ENCODE data around the gene URB1. TPM values are rescaled to one million over a fixed set of nuclear protein-coding genes. Genes with fewer than 3 reads are reported as not detected.

Gene URB1
- total RNA-seq, 1 experiment from 2014 or later, result 18.1 TPM

GRCh38 chr21:32377991-32378390, 14.8 kb downstream of the URB1 start:
- H3K27me3 ChIP-seq (ENCODE audit: control insufficient read depth, insufficient read depth, low read length), result no peaks in the 10 kb centered on the region
- DNase-seq (ENCODE audit: low read depth, low spot score), result no peak
- peaks cover 15% of the 10 kb centered on the region for H3K36me3 ChIP-seq (ENCODE audit: control insufficient read depth, insufficient read depth, low read length)
- ChIA-PET POLR2A (no interaction called here), CTCF (no interaction called here)
- in situ Hi-C loops (cut with HindIII; ENCODE audit: low pct_unique_long_range_greater_than_20kb, low sequenced_read_pairs), result no loop called here
- no peak overlapping the region for H3K4me3 ChIP-seq (ENCODE audit: low read depth in 2 of 2, low read length in 2 of 2)
- intact Hi-C loops (cut with micrococcal nuclease; ENCODE audit: unreplicated experiment), result no loop called here
- H3K27ac ChIP-seq (ENCODE audit: low read length), result no peak overlapping the region
- H3K4me1 ChIP-seq (ENCODE audit: control insufficient read depth, insufficient read depth, low read length), result peaks cover 4% of the 10 kb centered on the region; the same call in 1 of the 2 replicates
- TF ChIP-seq POLR2AphosphoS5 (IDR thresholded peaks at IDR 0.05; ENCODE audit: low read depth, low read length) (no peak), TCF7L2 (IDR thresholded peaks at IDR 0.05; ENCODE audit: low read depth, low read length) (no peak), CTCF (IDR thresholded peaks at IDR 0.05) (no peak), SIN3A (IDR thresholded peaks at IDR 0.05; ENCODE audit: borderline replicate concordance, insufficient read depth, low read depth, low read length) (no peak)
- TF ChIP-seq, protein P1, sequence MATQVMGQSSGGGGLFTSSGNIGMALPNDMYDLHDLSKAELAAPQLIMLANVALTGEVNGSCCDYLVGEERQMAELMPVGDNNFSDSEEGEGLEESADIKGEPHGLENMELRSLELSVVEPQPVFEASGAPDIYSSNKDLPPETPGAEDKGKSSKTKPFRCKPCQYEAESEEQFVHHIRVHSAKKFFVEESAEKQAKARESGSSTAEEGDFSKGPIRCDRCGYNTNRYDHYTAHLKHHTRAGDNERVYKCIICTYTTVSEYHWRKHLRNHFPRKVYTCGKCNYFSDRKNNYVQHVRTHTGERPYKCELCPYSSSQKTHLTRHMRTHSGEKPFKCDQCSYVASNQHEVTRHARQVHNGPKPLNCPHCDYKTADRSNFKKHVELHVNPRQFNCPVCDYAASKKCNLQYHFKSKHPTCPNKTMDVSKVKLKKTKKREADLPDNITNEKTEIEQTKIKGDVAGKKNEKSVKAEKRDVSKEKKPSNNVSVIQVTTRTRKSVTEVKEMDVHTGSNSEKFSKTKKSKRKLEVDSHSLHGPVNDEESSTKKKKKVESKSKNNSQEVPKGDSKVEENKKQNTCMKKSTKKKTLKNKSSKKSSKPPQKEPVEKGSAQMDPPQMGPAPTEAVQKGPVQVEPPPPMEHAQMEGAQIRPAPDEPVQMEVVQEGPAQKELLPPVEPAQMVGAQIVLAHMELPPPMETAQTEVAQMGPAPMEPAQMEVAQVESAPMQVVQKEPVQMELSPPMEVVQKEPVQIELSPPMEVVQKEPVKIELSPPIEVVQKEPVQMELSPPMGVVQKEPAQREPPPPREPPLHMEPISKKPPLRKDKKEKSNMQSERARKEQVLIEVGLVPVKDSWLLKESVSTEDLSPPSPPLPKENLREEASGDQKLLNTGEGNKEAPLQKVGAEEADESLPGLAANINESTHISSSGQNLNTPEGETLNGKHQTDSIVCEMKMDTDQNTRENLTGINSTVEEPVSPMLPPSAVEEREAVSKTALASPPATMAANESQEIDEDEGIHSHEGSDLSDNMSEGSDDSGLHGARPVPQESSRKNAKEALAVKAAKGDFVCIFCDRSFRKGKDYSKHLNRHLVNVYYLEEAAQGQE (IDR thresholded peaks at IDR 0.05; ENCODE audit: insufficient read depth in 1 of 2, low read depth in 2 of 2, low read length in 1 of 2), result no peak
- ATAC-seq, result no peak
- no peaks in the 10 kb centered on the region for H3K9me3 ChIP-seq (ENCODE audit: control insufficient read depth, insufficient read depth, low read depth, low read length)
- no TSS peak for BruUV-seq (replicated peaks)

- Histone ChIP-seq H3K27ac (ENCODE audit: low read length) (no peak overlapping the region), H3K4me3 (ENCODE audit: low read depth in 2 of 2, low read length in 2 of 2) (no peak overlapping the region), H3K36me3 (ENCODE audit: control insufficient read depth, insufficient read depth, low read length) (peaks cover 19% of the 10 kb centered on the region), H3K27me3 (ENCODE audit: control insufficient read depth, insufficient read depth, low read length) (no peaks in the 10 kb centered on the region), H3K9me3 (ENCODE audit: control insufficient read depth, insufficient read depth, low read depth, low read length) (no peaks in the 10 kb centered on the region), H3K4me1 (ENCODE audit: control insufficient read depth, insufficient read depth, low read length) (peaks cover 3% of the 10 kb centered on the region; the same call in 1 of the 2 replicates)
- in situ Hi-C loops (cut with HindIII; ENCODE audit: low pct_unique_long_range_greater_than_20kb, low sequenced_read_pairs) (no loop called here), intact Hi-C loops (cut with micrococcal nuclease; ENCODE audit: unreplicated experiment) (no loop called here)
- ATAC-seq (no peak), DNase-seq (ENCODE audit: low read depth, low spot score) (no peak)
- POLR2A ChIA-PET, result no interaction called here
- CTCF ChIA-PET, result no interaction called here
- BruUV-seq (replicated peaks), result no TSS peak
- TF ChIP-seq CTCF (IDR thresholded peaks at IDR 0.05) (no peak), TCF7L2 (IDR thresholded peaks at IDR 0.05; ENCODE audit: low read depth, low read length) (no peak), SIN3A (IDR thresholded peaks at IDR 0.05; ENCODE audit: borderline replicate concordance, insufficient read depth, low read depth, low read length) (no peak), POLR2AphosphoS5 (IDR thresholded peaks at IDR 0.05; ENCODE audit: low read depth, low read length) (no peak)
- TF ChIP-seq, protein P1 (IDR thresholded peaks at IDR 0.05; ENCODE audit: insufficient read depth in 1 of 2, low read depth in 2 of 2, low read length in 1 of 2), result no peak
These were observed 15.3 kb downstream of the URB1 start for GRCh38 chr21:32377506-32377905.
